Neural cell (in vitro differentiated cells): Measurements from ENCODE around the gene OPRM1. TPM values are rescaled to one million over a fixed set of nuclear protein-coding genes. Genes with fewer than 3 reads are reported as not detected.
A peak's percentile ranks its signal among the peaks of the same experiment; 100 is the strongest.
"Not testable (repeated sequence)": the region's sequence is repeated elsewhere in the genome, so short reads cannot be mapped to it uniquely, and the experiment has no call there.

Source experiments
- H2AFZ ChIP-seq: fragments of 200-600, 300-800 bp; sonication (generic), shearing (Covaris generic); 2 replicates; pipeline ENCODE4 v1.6.0; 2014; ENCODE audit warnings: low read depth, mild to moderate bottlenecking, antibody characterized with exemption, low read length, moderate library complexity
- H3F3A ChIP-seq: fragments of 200-600 bp; shearing (Covaris generic); 2 replicates; pipeline ENCODE4 v1.6.1; 2016; ENCODE audit warnings: mild to moderate bottlenecking, moderate library complexity, mixed read lengths, antibody characterized with exemption, low read length; ENCODE audit not compliant: insufficient read depth, poor library complexity, severe bottlenecking
- H3K27ac ChIP-seq: fragments of 200-600, 300-800 bp; sonication (generic), shearing (Covaris generic); 2 replicates; pipeline ENCODE4 v1.5.1; 2014; ENCODE audit warnings: mild to moderate bottlenecking, low read length, moderate library complexity
- H3K27me3 ChIP-seq: fragments of 300-800, 200-600 bp; sonication (generic), shearing (Covaris generic); 2 replicates; pipeline ENCODE4 v1.6.0; 2014; ENCODE audit warnings: mild to moderate bottlenecking, low read depth, low read length, moderate library complexity; ENCODE audit not compliant: insufficient read depth
- H3K36me3 ChIP-seq: fragments of 300-800, 200-600 bp; sonication (generic), shearing (Covaris generic); 2 replicates; pipeline ENCODE4 v1.5.1; 2014; ENCODE audit warnings: mild to moderate bottlenecking, antibody characterized with exemption, low read length, moderate library complexity; ENCODE audit not compliant: insufficient read depth
- H3K4me2 ChIP-seq: fragments of 300-800, 200-600 bp; sonication (generic), shearing (Covaris generic); 2 replicates; pipeline ENCODE4 v1.6.0; 2014; ENCODE audit warnings: mild to moderate bottlenecking, low read length
- H3K4me3 ChIP-seq: fragments of 300-800, 200-600 bp; sonication (generic), shearing (Covaris generic); 2 replicates; pipeline ENCODE4 v1.5.1; 2014; ENCODE audit warnings: mild to moderate bottlenecking, low read length, moderate library complexity
- H3K79me2 ChIP-seq: fragments of 200-600 bp; shearing (Covaris generic); replicated peaks from 2 replicates; pipeline ENCODE4 v1.6.0; 2014; ENCODE audit warnings: mild to moderate bottlenecking, low read length, moderate library complexity; ENCODE audit not compliant: insufficient read depth
- H3K9ac ChIP-seq: fragments of 300-800, 200-600 bp; sonication (generic), shearing (Covaris generic); 2 replicates; pipeline ENCODE4 v1.6.1; 2016; ENCODE audit warnings: mild to moderate bottlenecking, low read length, mixed read lengths
- H3K9me2 ChIP-seq: fragments of 200-600 bp; shearing (Covaris generic); 2 replicates; pipeline ENCODE4 v1.6.1; 2016; ENCODE audit warnings: mild to moderate bottlenecking, low read length, mixed read lengths; ENCODE audit not compliant: insufficient read depth
- H3K9me3 ChIP-seq: fragments of 200-600, 300-800 bp; sonication (generic), shearing (Covaris generic); 2 replicates; pipeline ENCODE4 v1.6.1; 2016; ENCODE audit warnings: mild to moderate bottlenecking, mixed run types, low read length, moderate library complexity, mixed read lengths
- H4K20me1 ChIP-seq: fragments of 200-600 bp; shearing (Covaris generic); 2 replicates; pipeline ENCODE4 v1.6.1; 2016; ENCODE audit warnings: mild to moderate bottlenecking, mixed run types; ENCODE audit not compliant: insufficient read depth
- EP300 ChIP-seq: fragments of 450-650 bp; conservative IDR thresholded peaks from 2 replicates; pipeline ENCODE4 v1.6.1; 2014; ENCODE audit warnings: antibody characterized with exemption, mild to moderate bottlenecking, moderate library complexity; ENCODE audit not compliant: poor library complexity, severe bottlenecking
- EZH2 ChIP-seq: fragments of 200-600, 300-800 bp; shearing (Covaris generic), sonication (generic); IDR thresholded peaks from 2 replicates; pipeline ENCODE4 v1.6.1; 2014; ENCODE audit warnings: antibody characterized with exemption, low read length, borderline replicate concordance, mild to moderate bottlenecking; ENCODE audit not compliant: insufficient read depth, poor library complexity, severe bottlenecking
- MXI1 ChIP-seq: fragments of 450-650 bp; conservative IDR thresholded peaks from 2 replicates; pipeline ENCODE4 v1.6.1; 2014; ENCODE audit warnings: antibody characterized with exemption, mild to moderate bottlenecking; ENCODE audit not compliant: poor library complexity, severe bottlenecking
- POLR2AphosphoS5 ChIP-seq: IDR thresholded peaks from 2 replicates; pipeline ENCODE4 v1.6.1; 2012
- RAD21 ChIP-seq: fragments of 450-650 bp; conservative IDR thresholded peaks from 2 replicates; pipeline ENCODE4 v1.6.1; 2014; ENCODE audit warnings: antibody characterized with exemption, mild to moderate bottlenecking, moderate library complexity
- REST ChIP-seq: IDR thresholded peaks from 2 replicates; pipeline ENCODE4 v1.6.1; 2012; ENCODE audit warnings: borderline replicate concordance
- SMC3 ChIP-seq: fragments of 450-650 bp; conservative IDR thresholded peaks from 2 replicates; pipeline ENCODE4 v1.6.1; 2014; ENCODE audit warnings: antibody characterized with exemption, mild to moderate bottlenecking, moderate library complexity; ENCODE audit not compliant: poor library complexity
- TAF1 ChIP-seq: IDR thresholded peaks from 2 replicates; pipeline ENCODE4 v1.6.1; 2012; ENCODE audit warnings: low read depth
- polyA plus RNA-seq: library from polyadenylated mRNA; depleted of rRNA; stranded (reverse); fragments of >200 nt; gene quantifications from 2 replicates; pipeline ENCODE4 v1.2.3, GENCODE V29; 2014
- TF ChIP-seq, protein P1 (sequence below): fragments of 450-650 bp; IDR thresholded peaks from 2 replicates; pipeline ENCODE4 v1.5.1; 2014; ENCODE audit warnings: antibody characterized with exemption, mild to moderate bottlenecking, moderate library complexity; ENCODE audit not compliant: poor library complexity, severe bottlenecking

OPRM1 gene
- polyA plus RNA-seq, 1 donor from 2014 or later, result 1.5 TPM

- Histone ChIP-seq H3K4me3 (peak overlapping the region; percentile 37), H3K9me3 (peaks cover 3% of the 10 kb centered on the region), H2AFZ (peak overlapping the region; percentile 22), H3K36me3 (no peaks in the 10 kb centered on the region), H3K9ac (peak overlapping the region; percentile 58), H3K27me3 (no peaks in the 10 kb centered on the region), H3K79me2 (no peaks in the 10 kb centered on the region), H3F3A (no peaks in the 10 kb centered on the region), H3K9me2 (no peaks in the 10 kb centered on the region), H4K20me1 (no peaks in the 10 kb centered on the region), H3K27ac (peak overlapping the region; percentile 93), H3K4me2 (peak overlapping the region; percentile 57)
- TF ChIP-seq, protein P1, sequence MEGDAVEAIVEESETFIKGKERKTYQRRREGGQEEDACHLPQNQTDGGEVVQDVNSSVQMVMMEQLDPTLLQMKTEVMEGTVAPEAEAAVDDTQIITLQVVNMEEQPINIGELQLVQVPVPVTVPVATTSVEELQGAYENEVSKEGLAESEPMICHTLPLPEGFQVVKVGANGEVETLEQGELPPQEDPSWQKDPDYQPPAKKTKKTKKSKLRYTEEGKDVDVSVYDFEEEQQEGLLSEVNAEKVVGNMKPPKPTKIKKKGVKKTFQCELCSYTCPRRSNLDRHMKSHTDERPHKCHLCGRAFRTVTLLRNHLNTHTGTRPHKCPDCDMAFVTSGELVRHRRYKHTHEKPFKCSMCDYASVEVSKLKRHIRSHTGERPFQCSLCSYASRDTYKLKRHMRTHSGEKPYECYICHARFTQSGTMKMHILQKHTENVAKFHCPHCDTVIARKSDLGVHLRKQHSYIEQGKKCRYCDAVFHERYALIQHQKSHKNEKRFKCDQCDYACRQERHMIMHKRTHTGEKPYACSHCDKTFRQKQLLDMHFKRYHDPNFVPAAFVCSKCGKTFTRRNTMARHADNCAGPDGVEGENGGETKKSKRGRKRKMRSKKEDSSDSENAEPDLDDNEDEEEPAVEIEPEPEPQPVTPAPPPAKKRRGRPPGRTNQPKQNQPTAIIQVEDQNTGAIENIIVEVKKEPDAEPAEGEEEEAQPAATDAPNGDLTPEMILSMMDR, result no peak
- peak; percentile 37 for TF ChIP-seq POLR2AphosphoS5
- no peak for TF ChIP-seq REST
- TF ChIP-seq MXI1, result no peak
- peak; percentile 36 for TF ChIP-seq EP300
- no peak for TF ChIP-seq EZH2
- peak; percentile 29 for TF ChIP-seq RAD21
- TF ChIP-seq TAF1, result no peak
- TF ChIP-seq SMC3, result no peak
Observed at GRCh38 chr6:154196333-154196885, 157.4 kb downstream of the OPRM1 start.

- H3K79me2 ChIP-seq, result no peaks in the 10 kb centered on the region
- H3K36me3 ChIP-seq, result no peaks in the 10 kb centered on the region
- no peak for TF ChIP-seq EZH2
- no peak for TF ChIP-seq POLR2AphosphoS5
- peak; percentile 51 for TF ChIP-seq REST
- TF ChIP-seq MXI1, result no peak
- TF ChIP-seq, protein P1, result no peak
- TF ChIP-seq EP300, result peak; percentile 41
- no peak for TF ChIP-seq RAD21
- TF ChIP-seq SMC3, result no peak
- TF ChIP-seq TAF1, result no peak
- H3K9ac ChIP-seq, result peak overlapping the region; percentile 58
- H3K9me3 ChIP-seq, result no peaks in the 10 kb centered on the region
- no peaks in the 10 kb centered on the region for H3K9me2 ChIP-seq
- no peaks in the 10 kb centered on the region for H4K20me1 ChIP-seq
- no peaks in the 10 kb centered on the region for H3F3A ChIP-seq
- H3K4me3 ChIP-seq, result peak overlapping the region; percentile 37
- H3K4me2 ChIP-seq, result peak overlapping the region; percentile 57
- H2AFZ ChIP-seq, result no peak overlapping the region
- H3K27me3 ChIP-seq, result no peaks in the 10 kb centered on the region
- H3K27ac ChIP-seq, result peak overlapping the region; percentile 93
Observed at GRCh38 chr6:154197196-154197860, 158.3 kb downstream of the OPRM1 start.

DNA sequence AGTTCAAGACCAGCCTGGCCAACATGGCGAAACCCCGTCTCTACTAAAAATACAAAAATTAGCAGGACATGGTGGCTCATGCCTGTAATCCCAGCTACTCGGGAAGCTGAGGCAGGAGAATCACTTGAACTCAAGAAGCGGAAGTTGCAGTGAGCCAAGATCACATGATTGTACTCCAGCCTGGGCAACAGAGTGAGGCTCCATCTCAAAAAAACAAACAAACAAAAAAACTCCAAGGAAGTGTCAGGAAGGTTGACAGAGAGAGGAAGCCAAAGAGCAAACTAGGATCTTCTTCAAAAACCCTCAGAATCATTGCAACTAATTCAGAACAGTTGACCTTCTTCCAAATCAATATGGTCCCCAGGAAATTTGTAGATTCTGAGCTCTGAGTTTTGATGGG lies 162.6 kb downstream of the OPRM1 start:
- H3K9ac ChIP-seq, H3K4me2 ChIP-seq, H3K9me2 ChIP-seq, H3K4me3 ChIP-seq, H3K36me3 ChIP-seq, H3F3A ChIP-seq, H3K27me3 ChIP-seq, H4K20me1 ChIP-seq, H3K9me3 ChIP-seq, H2AFZ ChIP-seq, H3K27ac ChIP-seq, H3K79me2 ChIP-seq: not testable (repeated sequence)
